22Rv1 (cell line): ENCODE results near the gene BMAL1.
"Not testable (repeated sequence)": the region's sequence is repeated elsewhere in the genome, so short reads cannot be mapped to it uniquely, and the experiment has no call there.

Experiments used
- ZFX ChIP-seq: fragments of 450-650 bp; IDR thresholded peaks from 2 replicates; pipeline ENCODE4 v1.6.1; 2017; ENCODE audit warnings: antibody characterized with exemption, borderline replicate concordance
- TF ChIP-seq, protein P1 (sequence below): fragments of 450-650 bp; IDR thresholded peaks from 2 replicates; pipeline ENCODE4 v1.5.1; 2017; ENCODE audit warnings: mild to moderate bottlenecking

DNA sequence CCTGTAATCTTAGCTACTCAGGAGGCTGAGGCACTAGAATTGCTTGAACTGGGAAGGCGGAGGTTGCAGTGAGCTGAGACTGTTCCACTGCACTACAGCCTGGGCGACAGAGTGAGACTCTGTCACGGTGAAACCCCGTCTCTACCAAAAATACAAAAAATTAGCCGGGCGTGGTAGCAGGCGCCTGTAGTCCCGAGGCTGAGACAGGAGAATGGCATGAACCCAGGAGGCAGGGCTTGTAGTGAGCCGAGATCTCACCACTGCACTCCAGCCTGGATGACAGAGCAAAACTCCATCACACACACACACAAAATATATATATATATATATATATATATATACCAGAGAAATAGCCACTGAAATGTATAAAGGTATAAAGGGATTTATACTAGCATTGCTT lies 19.5 kb upstream of the BMAL1 start:
- TF ChIP-seq, protein P1, sequence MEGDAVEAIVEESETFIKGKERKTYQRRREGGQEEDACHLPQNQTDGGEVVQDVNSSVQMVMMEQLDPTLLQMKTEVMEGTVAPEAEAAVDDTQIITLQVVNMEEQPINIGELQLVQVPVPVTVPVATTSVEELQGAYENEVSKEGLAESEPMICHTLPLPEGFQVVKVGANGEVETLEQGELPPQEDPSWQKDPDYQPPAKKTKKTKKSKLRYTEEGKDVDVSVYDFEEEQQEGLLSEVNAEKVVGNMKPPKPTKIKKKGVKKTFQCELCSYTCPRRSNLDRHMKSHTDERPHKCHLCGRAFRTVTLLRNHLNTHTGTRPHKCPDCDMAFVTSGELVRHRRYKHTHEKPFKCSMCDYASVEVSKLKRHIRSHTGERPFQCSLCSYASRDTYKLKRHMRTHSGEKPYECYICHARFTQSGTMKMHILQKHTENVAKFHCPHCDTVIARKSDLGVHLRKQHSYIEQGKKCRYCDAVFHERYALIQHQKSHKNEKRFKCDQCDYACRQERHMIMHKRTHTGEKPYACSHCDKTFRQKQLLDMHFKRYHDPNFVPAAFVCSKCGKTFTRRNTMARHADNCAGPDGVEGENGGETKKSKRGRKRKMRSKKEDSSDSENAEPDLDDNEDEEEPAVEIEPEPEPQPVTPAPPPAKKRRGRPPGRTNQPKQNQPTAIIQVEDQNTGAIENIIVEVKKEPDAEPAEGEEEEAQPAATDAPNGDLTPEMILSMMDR: not testable (repeated sequence)
- not testable (repeated sequence) for TF ChIP-seq ZFX
